Mucosa of descending colon (tissue), 3 donors: Measurements from ENCODE around the gene SLC13A4. TPM values are rescaled to one million over a fixed set of nuclear protein-coding genes. Genes with fewer than 3 reads are reported as not detected.

Source experiments
- ATAC-seq: fragments of 200-7000 bp; cut with Tn5 transposase; one replicate; pipeline ENCODE4 v1.9.1; 2020; ENCODE audit warnings: mild to moderate bottlenecking, moderate library complexity
- DNase-seq, 3 donors: peaks; one replicate each; pipeline ENCODE4 v3.0.0-alpha.2; 2020
- H3K36me3 ChIP-seq: fragments of 200-600 bp; one replicate; pipeline ENCODE4 v1.8.0; 2021; ENCODE audit warnings: low read depth, mild to moderate bottlenecking
- H3K4me1 ChIP-seq: fragments of 200-600 bp; one replicate; pipeline ENCODE4 v1.8.0; 2021; ENCODE audit warnings: low read depth, mild to moderate bottlenecking
- H3K4me3 ChIP-seq: fragments of 200-600 bp; one replicate; pipeline ENCODE4 v1.8.0; 2021; ENCODE audit warnings: mild to moderate bottlenecking
- H3K9me3 ChIP-seq: fragments of 200-600 bp; one replicate; pipeline ENCODE4 v1.8.0; 2021; ENCODE audit warnings: mild to moderate bottlenecking
- intact Hi-C, 2 donors: fragments of 100-400 bp; cut with DNase I in 1 of 2; cut with micrococcal nuclease in 1 of 2; formaldehyde crosslinking; loops; one replicate each; pipeline versions ENCODE4 v1.11.0 to v1.11.1; 2022; cut with DNase I, micrococcal nuclease
- total RNA-seq, 3 donors: library from RNA; stranded (reverse); fragmentation: NEBNext Ultra II Directional in 2 of 3; extraction: Animal tissue kit (Norgen Biotek cat#: 25700) in 2 of 3; gene quantifications; one replicate each; pipeline versions ENCODE4 v1.2.1 to v1.2.4, GENCODE V29; 2021 to 2023
- TF ChIP-seq, protein P1 (sequence below): fragments of 200-600 bp; IDR thresholded peaks from one replicate; pipeline ENCODE4 v1.8.0; 2022; ENCODE audit warnings: antibody characterized with exemption, mild to moderate bottlenecking
- donor health status: DM: no; HTN: no; CAD: no; lungs with moderate emphysema.
- donor health status: DM: no; HTN: no; CAD: no.
- donor health status: DM: no; HTN: yes; CAD: no.

SLC13A4 gene
- total RNA-seq, 3 donors from 2014 or later = not detected

DNA sequence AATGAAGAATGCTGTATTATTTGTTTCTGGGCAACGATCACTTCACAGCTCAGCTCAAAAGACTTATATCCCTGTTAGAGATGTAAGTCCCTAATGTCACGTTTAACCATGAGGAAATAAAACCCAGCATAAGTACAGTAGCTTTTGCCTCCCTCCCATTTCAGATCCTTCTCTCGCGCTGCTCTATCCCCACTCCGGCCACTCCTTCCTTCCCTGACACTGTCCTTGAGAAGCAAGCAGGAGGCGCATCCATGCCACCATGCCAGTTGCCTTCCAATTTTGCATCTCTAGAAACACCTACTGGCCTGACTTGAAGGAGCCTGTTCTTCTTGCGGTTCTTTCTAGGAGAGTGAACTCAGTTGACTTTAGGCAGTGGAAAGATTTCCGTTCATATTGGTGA lies 19.4 kb upstream of the SLC13A4 start:
- TF ChIP-seq, protein P1, sequence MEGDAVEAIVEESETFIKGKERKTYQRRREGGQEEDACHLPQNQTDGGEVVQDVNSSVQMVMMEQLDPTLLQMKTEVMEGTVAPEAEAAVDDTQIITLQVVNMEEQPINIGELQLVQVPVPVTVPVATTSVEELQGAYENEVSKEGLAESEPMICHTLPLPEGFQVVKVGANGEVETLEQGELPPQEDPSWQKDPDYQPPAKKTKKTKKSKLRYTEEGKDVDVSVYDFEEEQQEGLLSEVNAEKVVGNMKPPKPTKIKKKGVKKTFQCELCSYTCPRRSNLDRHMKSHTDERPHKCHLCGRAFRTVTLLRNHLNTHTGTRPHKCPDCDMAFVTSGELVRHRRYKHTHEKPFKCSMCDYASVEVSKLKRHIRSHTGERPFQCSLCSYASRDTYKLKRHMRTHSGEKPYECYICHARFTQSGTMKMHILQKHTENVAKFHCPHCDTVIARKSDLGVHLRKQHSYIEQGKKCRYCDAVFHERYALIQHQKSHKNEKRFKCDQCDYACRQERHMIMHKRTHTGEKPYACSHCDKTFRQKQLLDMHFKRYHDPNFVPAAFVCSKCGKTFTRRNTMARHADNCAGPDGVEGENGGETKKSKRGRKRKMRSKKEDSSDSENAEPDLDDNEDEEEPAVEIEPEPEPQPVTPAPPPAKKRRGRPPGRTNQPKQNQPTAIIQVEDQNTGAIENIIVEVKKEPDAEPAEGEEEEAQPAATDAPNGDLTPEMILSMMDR = no peak
- H3K4me3 ChIP-seq = no peak overlapping the region

DNA sequence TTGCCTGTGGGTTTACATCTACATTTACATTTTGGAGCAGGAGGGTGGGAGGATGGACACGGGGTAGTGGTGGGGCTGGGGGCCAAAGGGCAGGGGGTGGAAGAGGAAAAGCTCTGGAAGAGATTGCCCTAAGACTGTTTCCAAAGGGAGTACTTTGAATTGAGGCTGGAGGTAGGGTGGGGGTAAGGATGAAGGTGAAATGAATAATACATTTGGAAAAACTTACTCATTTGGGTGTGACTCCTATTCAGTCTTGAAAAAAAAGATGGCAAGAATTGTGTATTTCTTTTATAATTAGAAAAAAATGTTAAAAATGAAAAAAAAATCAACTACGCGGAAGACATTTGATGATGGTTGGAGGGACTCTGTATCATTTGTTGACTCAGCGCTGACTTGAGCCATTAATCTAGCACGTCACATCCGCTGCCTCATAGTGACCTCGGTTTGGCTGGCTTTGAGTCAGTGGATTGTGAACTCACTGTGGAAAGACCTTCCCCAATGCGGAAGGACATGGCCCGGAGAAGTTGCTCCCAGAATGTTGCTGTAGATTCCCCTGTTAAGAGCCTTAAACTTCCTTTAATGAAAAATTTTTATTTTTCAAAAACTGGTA lies 17.8 kb upstream of the SLC13A4 start:
- H3K4me3 ChIP-seq = no peak overlapping the region
- no peaks in the 10 kb centered on the region for H3K9me3 ChIP-seq
- intact Hi-C loops = no loop called here
- DNase-seq (peak in 1 of 3 donors; percentile 39), ATAC-seq (peak; percentile 49)
- TF ChIP-seq, protein P1 = no peak
- H3K4me1 ChIP-seq = no peaks in the 10 kb centered on the region
- no peaks in the 10 kb centered on the region for H3K36me3 ChIP-seq

More for the DNA sequence above, 19.4 kb upstream of the SLC13A4 start:
- DNase-seq (no peak), ATAC-seq (no peak)
- intact Hi-C loops = no loop called here
- Histone ChIP-seq H3K9me3 (no peaks in the 10 kb centered on the region), H3K4me1 (no peaks in the 10 kb centered on the region), H3K36me3 (no peaks in the 10 kb centered on the region)

DNA sequence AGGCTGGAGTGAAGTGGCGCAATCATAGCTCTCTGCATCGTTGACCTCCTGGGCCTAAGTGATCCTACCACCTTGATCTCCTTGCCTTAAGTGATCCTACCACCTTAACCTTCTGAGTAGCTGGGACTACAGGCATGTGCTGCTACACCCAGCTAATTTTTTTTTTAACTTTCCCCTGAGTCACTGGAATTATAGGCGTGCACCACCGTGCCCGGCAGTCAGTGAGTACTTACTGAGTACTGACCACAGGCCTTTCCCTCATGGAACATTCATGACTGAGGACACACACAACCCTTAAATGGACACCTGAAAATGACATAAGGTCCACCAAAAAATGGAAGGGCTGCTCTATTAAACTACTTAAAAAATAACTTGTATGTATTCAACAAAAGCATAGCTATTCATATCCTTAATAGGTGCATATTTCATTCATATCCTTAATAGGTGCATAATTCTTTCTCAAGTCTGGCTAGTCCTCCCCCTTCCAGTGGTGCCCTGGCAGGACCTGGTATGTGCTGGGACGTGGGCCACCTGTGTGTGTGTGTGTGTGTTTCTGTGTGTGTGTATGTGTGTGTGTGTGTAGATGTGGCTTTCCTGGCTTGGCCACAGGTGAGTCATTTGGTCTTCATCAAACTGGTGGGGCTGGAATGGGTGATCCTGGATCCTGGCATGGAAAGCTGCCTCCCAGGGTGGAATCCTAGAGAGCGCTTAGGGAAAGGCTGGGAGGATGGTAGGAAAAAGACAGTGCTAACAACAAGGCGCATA lies 17.1 kb upstream of the SLC13A4 start:
- Histone ChIP-seq H3K4me3 (no peak overlapping the region), H3K9me3 (no peaks in the 10 kb centered on the region), H3K4me1 (no peaks in the 10 kb centered on the region), H3K36me3 (no peaks in the 10 kb centered on the region)
- DNase-seq (no peak), ATAC-seq (no peak)
- TF ChIP-seq, protein P1 = no peak
- intact Hi-C loops = no loop called here

DNA sequence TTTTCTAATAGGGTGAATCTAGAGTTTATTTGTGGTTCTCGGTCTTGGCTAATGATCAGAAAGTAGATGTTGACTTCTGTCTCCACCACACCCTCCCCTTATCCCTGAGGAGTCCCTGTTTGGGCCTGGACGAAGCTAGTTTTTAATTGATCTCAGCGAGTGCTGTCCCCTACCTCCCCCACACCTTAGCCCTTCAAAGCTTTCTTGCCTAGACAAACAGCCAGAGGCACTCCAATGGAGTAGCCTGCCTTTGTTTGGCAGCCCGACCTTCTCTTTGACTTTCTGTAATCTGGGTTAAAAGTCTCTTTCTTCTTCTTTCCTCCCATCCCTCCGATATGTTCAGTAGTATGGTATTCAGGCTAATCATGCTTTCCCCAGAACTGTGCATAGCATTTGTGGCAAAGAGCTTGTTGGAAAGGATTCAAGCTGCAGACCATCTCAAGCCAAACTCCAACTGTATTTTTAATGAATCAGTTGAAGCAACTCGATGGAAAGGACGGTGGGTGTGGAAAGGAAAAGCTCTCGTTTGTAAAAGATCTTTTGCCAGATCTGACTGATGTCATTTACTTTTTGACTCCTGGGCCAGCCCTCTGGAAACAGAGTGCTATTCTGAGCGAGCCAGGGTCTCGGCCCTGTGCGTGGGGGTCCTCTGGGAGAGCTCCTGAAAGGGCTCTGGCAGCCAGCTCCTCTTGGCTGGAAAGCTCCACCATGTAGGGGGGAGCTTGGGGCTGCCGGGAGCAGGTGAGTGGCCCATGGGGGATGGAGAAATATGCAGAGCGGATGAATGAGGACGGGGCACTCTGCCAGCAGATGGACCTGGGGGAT lies 16.1 kb upstream of the SLC13A4 start:
- intact Hi-C loops = no loop called here
- ATAC-seq = no peak
- Histone ChIP-seq H3K9me3 (no peaks in the 10 kb centered on the region), H3K36me3 (no peaks in the 10 kb centered on the region), H3K4me3 (no peak overlapping the region), H3K4me1 (no peaks in the 10 kb centered on the region)
- no peak for DNase-seq
- TF ChIP-seq, protein P1 = no peak

DNA sequence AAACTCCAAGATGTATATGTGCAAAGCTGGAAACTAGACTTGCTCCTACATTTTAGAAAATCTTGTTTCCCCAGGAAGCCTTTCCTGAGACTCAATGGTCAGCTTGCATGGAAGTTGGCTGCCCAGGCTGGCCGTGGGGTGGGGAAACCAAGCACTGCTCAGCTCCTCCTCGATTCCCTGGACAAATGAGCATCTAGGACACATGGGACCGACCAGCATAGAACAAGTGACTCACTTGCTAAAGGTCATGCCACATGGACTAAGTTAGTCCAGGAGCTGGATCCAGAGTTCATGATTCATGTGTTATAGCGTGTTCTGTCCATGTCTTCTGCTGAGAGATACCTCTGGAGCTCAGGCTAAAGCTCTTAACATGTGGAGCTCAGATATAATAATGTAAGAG lies 14.4 kb upstream of the SLC13A4 start:
- intact Hi-C loops = no loop called here
- no peak for DNase-seq

More for the DNA sequence above, 14.4 kb upstream of the SLC13A4 start:
- H3K4me1 ChIP-seq = no peaks in the 10 kb centered on the region
- H3K4me3 ChIP-seq = no peak overlapping the region
- no peak for ATAC-seq
- H3K36me3 ChIP-seq = no peaks in the 10 kb centered on the region
- TF ChIP-seq, protein P1 = no peak
- no peaks in the 10 kb centered on the region for H3K9me3 ChIP-seq
